Ishikawa (cell line): Measurements from ENCODE around the gene LAMP5.

Source experiments
- CEBPB ChIP-seq: IDR thresholded peaks from 2 replicates; pipeline ENCODE4 v1.6.1; 2012
- CREB1 ChIP-seq: IDR thresholded peaks from 2 replicates; pipeline ENCODE4 v1.6.1; 2012; ENCODE audit warnings: low read depth
- EGR1 ChIP-seq: IDR thresholded peaks from 2 replicates; pipeline ENCODE4 v1.6.1; 2012
- EP300 ChIP-seq: IDR thresholded peaks from 2 replicates; pipeline ENCODE4 v1.6.1; 2012; ENCODE audit warnings: borderline replicate concordance
- FOXM1 ChIP-seq: IDR thresholded peaks from 2 replicates; pipeline ENCODE4 v1.6.1; 2012; ENCODE audit warnings: low read depth, borderline replicate concordance
- MAX ChIP-seq: IDR thresholded peaks from 2 replicates; pipeline ENCODE4 v1.6.1; 2012
- NFIC ChIP-seq: IDR thresholded peaks from 2 replicates; pipeline ENCODE4 v1.6.1; 2012
- RAD21 ChIP-seq: IDR thresholded peaks from 2 replicates; pipeline ENCODE4 v1.6.1; 2012; ENCODE audit warnings: low read depth
- TAF1 ChIP-seq: IDR thresholded peaks from 2 replicates; pipeline ENCODE4 v1.6.1; 2012; ENCODE audit warnings: low read depth, mild to moderate bottlenecking
- TCF12 ChIP-seq: IDR thresholded peaks from 2 replicates; pipeline ENCODE4 v1.6.1; 2012; ENCODE audit warnings: low read depth
- TEAD4 ChIP-seq: IDR thresholded peaks from 2 replicates; pipeline ENCODE4 v1.6.1; 2012
- YY1 ChIP-seq: IDR thresholded peaks from 2 replicates; pipeline ENCODE4 v1.6.1; 2012; ENCODE audit warnings: low read depth
- ZBTB7A ChIP-seq: IDR thresholded peaks from 2 replicates; pipeline ENCODE4 v1.6.1; 2012; ENCODE audit warnings: low read depth
- TF ChIP-seq, protein P1 (sequence below): IDR thresholded peaks from 2 replicates; pipeline ENCODE4 v1.6.1; 2012
- TF ChIP-seq, protein P2 (sequence below): IDR thresholded peaks from 2 replicates; pipeline ENCODE4 v1.6.1; 2012; ENCODE audit warnings: low read depth, mild to moderate bottlenecking

The LAMP5 gene

GRCh38 chr20:9566977-9567376 lies 52.6 kb downstream of the LAMP5 start:
- TF ChIP-seq YY1 (no peak), MAX (no peak), ZBTB7A (no peak), CREB1 (no peak), EP300 (no peak), TEAD4 (no peak)

GRCh38 chr20:9570612-9571011 lies 56.2 kb downstream of the LAMP5 start:
- TF ChIP-seq, protein P1, sequence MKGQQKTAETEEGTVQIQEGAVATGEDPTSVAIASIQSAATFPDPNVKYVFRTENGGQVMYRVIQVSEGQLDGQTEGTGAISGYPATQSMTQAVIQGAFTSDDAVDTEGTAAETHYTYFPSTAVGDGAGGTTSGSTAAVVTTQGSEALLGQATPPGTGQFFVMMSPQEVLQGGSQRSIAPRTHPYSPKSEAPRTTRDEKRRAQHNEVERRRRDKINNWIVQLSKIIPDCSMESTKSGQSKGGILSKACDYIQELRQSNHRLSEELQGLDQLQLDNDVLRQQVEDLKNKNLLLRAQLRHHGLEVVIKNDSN, result no peak
- TF ChIP-seq ZBTB7A, result no peak
- TF ChIP-seq CEBPB, result no peak
- TF ChIP-seq CREB1, result no peak
- no peak for TF ChIP-seq MAX
- TF ChIP-seq EGR1, result no peak
- TF ChIP-seq EP300, result no peak
- TF ChIP-seq TAF1, result no peak
- no peak for TF ChIP-seq FOXM1
- no peak for TF ChIP-seq NFIC
- TF ChIP-seq TCF12, result no peak
- no peak for TF ChIP-seq RAD21
- TF ChIP-seq TEAD4, result no peak
- TF ChIP-seq, protein P2, sequence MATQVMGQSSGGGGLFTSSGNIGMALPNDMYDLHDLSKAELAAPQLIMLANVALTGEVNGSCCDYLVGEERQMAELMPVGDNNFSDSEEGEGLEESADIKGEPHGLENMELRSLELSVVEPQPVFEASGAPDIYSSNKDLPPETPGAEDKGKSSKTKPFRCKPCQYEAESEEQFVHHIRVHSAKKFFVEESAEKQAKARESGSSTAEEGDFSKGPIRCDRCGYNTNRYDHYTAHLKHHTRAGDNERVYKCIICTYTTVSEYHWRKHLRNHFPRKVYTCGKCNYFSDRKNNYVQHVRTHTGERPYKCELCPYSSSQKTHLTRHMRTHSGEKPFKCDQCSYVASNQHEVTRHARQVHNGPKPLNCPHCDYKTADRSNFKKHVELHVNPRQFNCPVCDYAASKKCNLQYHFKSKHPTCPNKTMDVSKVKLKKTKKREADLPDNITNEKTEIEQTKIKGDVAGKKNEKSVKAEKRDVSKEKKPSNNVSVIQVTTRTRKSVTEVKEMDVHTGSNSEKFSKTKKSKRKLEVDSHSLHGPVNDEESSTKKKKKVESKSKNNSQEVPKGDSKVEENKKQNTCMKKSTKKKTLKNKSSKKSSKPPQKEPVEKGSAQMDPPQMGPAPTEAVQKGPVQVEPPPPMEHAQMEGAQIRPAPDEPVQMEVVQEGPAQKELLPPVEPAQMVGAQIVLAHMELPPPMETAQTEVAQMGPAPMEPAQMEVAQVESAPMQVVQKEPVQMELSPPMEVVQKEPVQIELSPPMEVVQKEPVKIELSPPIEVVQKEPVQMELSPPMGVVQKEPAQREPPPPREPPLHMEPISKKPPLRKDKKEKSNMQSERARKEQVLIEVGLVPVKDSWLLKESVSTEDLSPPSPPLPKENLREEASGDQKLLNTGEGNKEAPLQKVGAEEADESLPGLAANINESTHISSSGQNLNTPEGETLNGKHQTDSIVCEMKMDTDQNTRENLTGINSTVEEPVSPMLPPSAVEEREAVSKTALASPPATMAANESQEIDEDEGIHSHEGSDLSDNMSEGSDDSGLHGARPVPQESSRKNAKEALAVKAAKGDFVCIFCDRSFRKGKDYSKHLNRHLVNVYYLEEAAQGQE, result no peak
- TF ChIP-seq YY1, result no peak

DNA sequence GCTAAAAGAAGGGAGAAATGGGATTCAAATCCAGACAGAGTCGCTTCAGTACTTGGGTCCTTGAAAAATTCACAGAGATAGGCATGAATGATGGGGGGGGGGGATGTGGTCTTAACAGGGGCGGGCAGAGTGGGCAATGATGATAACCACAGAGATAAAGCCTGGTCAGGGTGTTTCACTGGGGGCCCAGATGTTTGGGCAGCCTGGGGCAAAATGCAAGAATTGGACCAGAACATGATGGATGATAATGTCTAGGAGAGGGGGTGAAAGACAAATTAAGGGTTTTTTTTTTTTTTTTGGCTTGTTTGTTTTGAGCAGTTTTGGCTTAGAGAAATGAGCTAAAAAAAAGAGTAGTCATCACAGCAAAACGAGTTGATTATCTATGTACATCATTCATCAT lies 57.4 kb downstream of the LAMP5 start:
- TF ChIP-seq FOXM1 (no peak), MAX (no peak), TEAD4 (no peak), YY1 (no peak), EP300 (no peak), CREB1 (no peak), NFIC (no peak), TCF12 (no peak), CEBPB (no peak), ZBTB7A (no peak), RAD21 (no peak), EGR1 (no peak), TAF1 (no peak)
- TF ChIP-seq, protein P2, result no peak
- TF ChIP-seq, protein P1, result no peak

GRCh38 chr20:9572670-9573069 lies 58.3 kb downstream of the LAMP5 start:
- TF ChIP-seq, protein P1, result no peak
- TF ChIP-seq FOXM1 (no peak), TCF12 (no peak), YY1 (no peak), CEBPB (no peak), TAF1 (no peak), EP300 (no peak), ZBTB7A (no peak)
- TF ChIP-seq, protein P2, result no peak
